Measurements from ENCODE around the gene CCDC50. TPM values are rescaled to one million over a fixed set of nuclear protein-coding genes. Genes with fewer than 3 reads are reported as not detected.

Gene CCDC50
- total RNA-seq, 1 donor from 2014 or later, result 89.9 TPM

- Mint-ChIP-seq H3K27me3 (ENCODE audit: low read depth, unreplicated experiment) (no peaks in the 10 kb centered on the region), H3K4me1 (ENCODE audit: low read depth, unreplicated experiment) (peaks cover 48% of the 10 kb centered on the region), H3K27ac (ENCODE audit: unreplicated experiment) (no peak overlapping the region), H3K4me3 (ENCODE audit: unreplicated experiment) (no peak overlapping the region), H3K36me3 (ENCODE audit: low read depth, unreplicated experiment) (peaks cover 20% of the 10 kb centered on the region), H3K9me3 (ENCODE audit: unreplicated experiment) (no peaks in the 10 kb centered on the region)
- Histone ChIP-seq H3K9ac (ENCODE audit: low read length) (no peak overlapping the region), H3K79me2 (ENCODE audit: insufficient read depth, low read length) (peaks cover 61% of the 10 kb centered on the region), H3K36me3 (ENCODE audit: insufficient read depth, low read length) (peaks cover 51% of the 10 kb centered on the region), H3K4me1 (ENCODE audit: insufficient read depth, low read length) (peaks cover 20% of the 10 kb centered on the region), H2AFZ (ENCODE audit: low read depth, low read length) (no peak overlapping the region), H3K27ac (ENCODE audit: low read depth, low read length) (no peak overlapping the region), H3K4me3 (ENCODE audit: insufficient read depth, low read depth, low read length) (no peak overlapping the region), H4K20me1 (ENCODE audit: insufficient read depth, low read length) (no peaks in the 10 kb centered on the region), H3K4me2 (ENCODE audit: low read length) (no peak overlapping the region), H3K27me3 (ENCODE audit: insufficient read depth, low read length) (no peaks in the 10 kb centered on the region), H3K9me3 (ENCODE audit: insufficient read depth, low read depth, low read length) (no peaks in the 10 kb centered on the region)
- TF ChIP-seq EZH2 (IDR thresholded peaks at IDR 0.05; ENCODE audit: insufficient read depth, low read length) (no peak), CTCF (IDR thresholded peaks at IDR 0.05; ENCODE audit: insufficient read depth, low read depth, low read length) (no peak)
- DNase-seq (ENCODE audit: low read depth) (no peak), FAIRE-seq (no peak)
Observed at GRCh38 chr3:191360620-191361019, 31.4 kb downstream of the CCDC50 start.

- no peak overlapping the region for H3K27ac ChIP-seq (ENCODE audit: low read depth, low read length)
- no peaks in the 10 kb centered on the region for H3K9me3 Mint-ChIP-seq (ENCODE audit: unreplicated experiment)
- TF ChIP-seq EZH2 (IDR thresholded peaks at IDR 0.05; ENCODE audit: insufficient read depth, low read length) (no peak), CTCF (IDR thresholded peaks at IDR 0.05; ENCODE audit: insufficient read depth, low read depth, low read length) (no peak)
- H3K27me3 Mint-ChIP-seq (ENCODE audit: low read depth, unreplicated experiment), result no peaks in the 10 kb centered on the region
- no peak overlapping the region for H2AFZ ChIP-seq (ENCODE audit: low read depth, low read length)
- FAIRE-seq, result no peak
- peaks cover 40% of the 10 kb centered on the region for H3K4me1 Mint-ChIP-seq (ENCODE audit: low read depth, unreplicated experiment)
- H3K27me3 ChIP-seq (ENCODE audit: insufficient read depth, low read length), result no peaks in the 10 kb centered on the region
- no peak overlapping the region for H3K9ac ChIP-seq (ENCODE audit: low read length)
- H3K4me1 ChIP-seq (ENCODE audit: insufficient read depth, low read length), result peaks cover 12% of the 10 kb centered on the region
- no peak overlapping the region for H3K27ac Mint-ChIP-seq (ENCODE audit: unreplicated experiment)
- no peaks in the 10 kb centered on the region for H4K20me1 ChIP-seq (ENCODE audit: insufficient read depth, low read length)
- no peak for DNase-seq (ENCODE audit: low read depth)
- peaks cover 20% of the 10 kb centered on the region for H3K36me3 Mint-ChIP-seq (ENCODE audit: low read depth, unreplicated experiment)
- H3K4me3 Mint-ChIP-seq (ENCODE audit: unreplicated experiment), result no peak overlapping the region
- H3K79me2 ChIP-seq (ENCODE audit: insufficient read depth, low read length), result peaks cover 59% of the 10 kb centered on the region
- H3K4me2 ChIP-seq (ENCODE audit: low read length), result no peak overlapping the region
- peaks cover 54% of the 10 kb centered on the region for H3K36me3 ChIP-seq (ENCODE audit: insufficient read depth, low read length)
- H3K9me3 ChIP-seq (ENCODE audit: insufficient read depth, low read depth, low read length), result no peaks in the 10 kb centered on the region
- H3K4me3 ChIP-seq (ENCODE audit: insufficient read depth, low read depth, low read length), result no peak overlapping the region
Observed at GRCh38 chr3:191361456-191361855, 32.3 kb downstream of the CCDC50 start.

GRCh38 chr3:191362037-191362436 is 32.8 kb downstream of the CCDC50 start:
- no peak overlapping the region for H3K4me3 Mint-ChIP-seq (ENCODE audit: unreplicated experiment)
- no peak overlapping the region for H3K9ac ChIP-seq (ENCODE audit: low read length)
- no peaks in the 10 kb centered on the region for H3K27me3 Mint-ChIP-seq (ENCODE audit: low read depth, unreplicated experiment)
- H3K4me2 ChIP-seq (ENCODE audit: low read length), result no peak overlapping the region
- H3K36me3 ChIP-seq (ENCODE audit: insufficient read depth, low read length), result peaks cover 54% of the 10 kb centered on the region
- H2AFZ ChIP-seq (ENCODE audit: low read depth, low read length), result no peak overlapping the region
- TF ChIP-seq EZH2 (IDR thresholded peaks at IDR 0.05; ENCODE audit: insufficient read depth, low read length) (no peak), CTCF (IDR thresholded peaks at IDR 0.05; ENCODE audit: insufficient read depth, low read depth, low read length) (no peak)
- H3K9me3 ChIP-seq (ENCODE audit: insufficient read depth, low read depth, low read length), result no peaks in the 10 kb centered on the region
- H3K79me2 ChIP-seq (ENCODE audit: insufficient read depth, low read length), result peaks cover 61% of the 10 kb centered on the region
- no peak overlapping the region for H3K27ac Mint-ChIP-seq (ENCODE audit: unreplicated experiment)
- peaks cover 20% of the 10 kb centered on the region for H3K36me3 Mint-ChIP-seq (ENCODE audit: low read depth, unreplicated experiment)
- H3K4me1 ChIP-seq (ENCODE audit: insufficient read depth, low read length), result peaks cover 6% of the 10 kb centered on the region
- no peak overlapping the region for H3K27ac ChIP-seq (ENCODE audit: low read depth, low read length)
- no peaks in the 10 kb centered on the region for H3K27me3 ChIP-seq (ENCODE audit: insufficient read depth, low read length)
- H3K4me3 ChIP-seq (ENCODE audit: insufficient read depth, low read depth, low read length), result no peak overlapping the region
- DNase-seq (ENCODE audit: low read depth) (no peak), FAIRE-seq (no peak)
- H3K9me3 Mint-ChIP-seq (ENCODE audit: unreplicated experiment), result no peaks in the 10 kb centered on the region
- no peaks in the 10 kb centered on the region for H4K20me1 ChIP-seq (ENCODE audit: insufficient read depth, low read length)
- H3K4me1 Mint-ChIP-seq (ENCODE audit: low read depth, unreplicated experiment), result peaks cover 38% of the 10 kb centered on the region
